HG03342 (cell line): ENCODE results near the gene BFSP2.
"Not testable (repeated sequence)": the region's sequence is repeated elsewhere in the genome, so short reads cannot be mapped to it uniquely, and the experiment has no call there.

Source experiments
- ATAC-seq: cut with Tn5 transposase; IDR thresholded peaks from one replicate; pipeline ENCODE4 v1.9.1; 2021; ENCODE audit warnings: mild to moderate bottlenecking, moderate library complexity; ENCODE audit not compliant: unreplicated experiment

BFSP2 gene

DNA sequence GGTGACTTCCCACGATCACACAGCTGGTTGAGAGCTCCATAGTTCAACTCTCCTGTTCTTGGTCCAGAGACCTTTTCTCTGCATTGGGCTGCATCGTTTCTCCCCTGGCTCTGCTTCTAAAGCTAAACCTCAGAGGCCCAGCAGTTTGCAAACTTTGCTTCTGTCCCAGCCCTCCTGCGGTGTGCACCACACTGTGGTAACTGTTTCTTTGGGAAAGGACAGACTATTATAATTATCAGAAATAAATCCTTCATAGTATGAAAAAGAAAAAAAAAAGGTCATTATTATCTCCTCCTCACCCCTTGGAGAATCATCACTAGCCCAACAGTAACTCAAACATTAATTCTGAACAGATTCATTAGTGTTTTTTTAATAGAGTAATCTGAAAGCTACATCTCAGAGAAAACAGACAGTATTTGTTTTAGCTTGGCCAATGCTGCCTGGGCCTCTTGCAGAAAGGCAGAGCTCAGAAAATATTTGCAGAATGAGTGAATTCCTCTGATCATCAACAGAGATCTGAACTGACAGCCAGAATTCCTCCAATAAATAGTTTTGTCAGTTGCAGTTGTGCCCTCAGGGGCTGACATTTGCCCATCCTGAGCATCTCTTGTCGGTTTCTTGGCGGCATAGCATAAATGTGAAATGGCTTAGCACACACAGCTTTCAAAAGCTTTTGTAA, 52.9 kb downstream of the BFSP2 start:
- no peak for ATAC-seq

GRCh38 chr3:133453383-133453782, 53.5 kb downstream of the BFSP2 start:
- no peak for ATAC-seq

DNA sequence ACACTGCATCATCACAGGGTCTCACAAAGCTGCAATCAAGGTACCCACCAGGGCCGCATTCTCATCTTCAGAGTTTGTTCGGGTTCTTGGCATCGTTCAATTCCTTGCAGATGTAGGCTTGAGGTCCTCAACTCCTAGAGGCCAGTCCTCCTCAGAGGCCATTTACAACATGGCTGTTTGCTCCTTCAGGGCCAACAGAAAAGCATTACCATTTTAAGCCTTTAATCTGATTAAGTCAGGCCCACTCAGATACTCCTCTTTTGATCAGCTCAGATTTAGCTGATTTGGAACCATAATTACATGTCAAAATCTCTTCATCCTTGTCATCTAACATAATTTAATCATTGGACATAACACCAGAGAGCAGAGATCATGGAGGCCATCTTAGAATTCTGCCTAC, 55.4 kb downstream of the BFSP2 start:
- no peak for ATAC-seq

- ATAC-seq = no peak
Measured at GRCh38 chr3:133455960-133456359, 56.1 kb downstream of the BFSP2 start.

GRCh38 chr3:133457025-133457424, 57.2 kb downstream of the BFSP2 start:
- ATAC-seq = no peak

- no peak for ATAC-seq
Measured at GRCh38 chr3:133457465-133458067, 57.7 kb downstream of the BFSP2 start.

DNA sequence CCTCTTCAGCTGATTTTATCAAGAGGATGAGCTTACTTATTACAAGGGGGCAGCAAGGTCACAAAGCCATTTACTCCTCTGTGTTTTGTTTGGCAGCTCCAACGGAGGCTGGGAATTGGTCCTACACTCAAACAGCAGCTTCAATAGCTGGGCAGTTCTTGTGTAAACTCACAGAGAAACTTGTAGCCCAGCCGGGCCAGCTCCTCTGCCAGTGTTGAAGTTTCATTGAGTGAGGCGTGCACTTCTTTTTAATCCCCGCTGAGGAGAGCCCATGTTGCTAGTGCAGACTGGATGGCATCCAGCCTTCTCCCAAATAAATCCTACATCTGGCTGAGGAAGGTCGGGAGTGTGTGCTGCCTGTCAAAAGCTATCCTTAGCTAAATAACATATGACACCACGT, 59.5 kb downstream of the BFSP2 start:
- ATAC-seq = no peak

- no peak for ATAC-seq
Measured at GRCh38 chr3:133460809-133461208, 61.0 kb downstream of the BFSP2 start.

- ATAC-seq = no peak
Measured at GRCh38 chr3:133461291-133461690, 61.4 kb downstream of the BFSP2 start.

GRCh38 chr3:133463347-133463860, 63.5 kb downstream of the BFSP2 start:
- ATAC-seq = no peak

GRCh38 chr3:133464573-133464972, 64.7 kb downstream of the BFSP2 start:
- no peak for ATAC-seq

- ATAC-seq = no peak
Measured at GRCh38 chr3:133466531-133467386, 66.9 kb downstream of the BFSP2 start.

DNA sequence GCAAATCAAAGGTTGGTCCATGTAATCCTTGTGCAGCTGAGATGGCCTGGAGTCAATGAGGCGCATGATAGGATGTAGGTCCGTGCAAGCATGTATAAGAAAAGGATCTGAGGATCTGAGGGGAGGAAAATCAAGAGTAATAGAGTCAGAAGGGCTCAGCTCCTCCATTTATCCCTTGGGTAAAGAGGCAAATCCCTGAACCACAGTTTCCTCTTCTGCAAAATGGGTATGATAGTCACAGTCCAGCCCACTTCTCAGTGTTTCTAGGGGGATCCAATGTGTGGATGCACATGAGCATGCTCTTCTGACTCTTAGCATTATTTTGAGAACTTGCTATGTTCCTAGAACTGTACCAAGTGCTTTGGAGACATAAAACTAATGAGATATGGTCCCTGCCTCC, 67.9 kb downstream of the BFSP2 start:
- ATAC-seq = no peak

GRCh38 chr3:133468251-133468721, 68.4 kb downstream of the BFSP2 start:
- no peak for ATAC-seq

DNA sequence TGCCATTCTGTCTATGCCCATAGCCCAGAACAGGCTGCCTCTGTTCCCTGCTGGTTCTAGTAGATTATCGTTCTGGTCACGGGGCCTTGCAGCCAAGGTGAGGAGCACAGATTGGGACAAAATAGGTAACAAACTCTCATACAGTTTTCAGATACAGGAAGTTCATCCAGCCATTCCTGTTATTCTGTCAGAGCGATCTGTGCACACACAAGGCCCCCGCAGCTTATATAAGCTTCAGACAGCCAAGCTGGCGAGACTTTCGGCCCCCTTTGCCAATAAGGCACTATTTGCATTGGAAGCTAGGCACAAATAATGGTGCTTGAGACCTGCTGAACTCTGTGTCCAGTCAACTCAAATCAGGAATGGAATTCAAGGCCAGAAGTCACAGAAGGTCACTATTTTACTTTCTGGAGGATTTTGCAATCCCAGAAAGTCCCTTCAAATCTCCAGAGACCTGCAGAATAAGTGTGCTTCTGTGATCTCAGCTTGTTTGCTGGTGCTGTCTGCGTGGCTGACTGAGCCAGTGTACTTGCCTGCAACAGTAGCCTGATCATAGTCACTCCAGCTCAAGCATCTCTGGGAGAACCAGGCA, 69.4 kb downstream of the BFSP2 start:
- ATAC-seq = no peak

DNA sequence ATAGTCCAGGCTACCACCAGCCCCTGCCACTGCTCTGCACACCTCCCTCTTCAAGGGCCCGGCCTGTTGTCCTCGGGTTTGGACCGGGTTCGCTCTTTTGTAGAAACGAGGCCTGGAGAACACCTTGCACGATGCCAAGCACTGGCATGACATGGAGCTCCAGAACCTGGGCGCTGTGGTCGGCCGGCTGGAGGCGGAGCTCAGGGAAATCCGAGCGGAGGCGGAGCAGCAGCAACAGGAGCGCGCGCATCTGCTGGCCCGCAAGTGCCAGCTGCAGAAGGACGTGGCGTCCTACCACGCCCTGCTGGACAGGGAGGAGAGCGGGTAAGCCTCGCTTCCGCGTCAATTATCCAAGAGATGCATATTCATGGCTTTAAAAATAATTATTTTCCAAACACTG, 72.4 kb downstream of the BFSP2 start:
- no peak for ATAC-seq

- ATAC-seq = no peak
Measured at GRCh38 chr3:133472889-133473288, 73.0 kb downstream of the BFSP2 start.

DNA sequence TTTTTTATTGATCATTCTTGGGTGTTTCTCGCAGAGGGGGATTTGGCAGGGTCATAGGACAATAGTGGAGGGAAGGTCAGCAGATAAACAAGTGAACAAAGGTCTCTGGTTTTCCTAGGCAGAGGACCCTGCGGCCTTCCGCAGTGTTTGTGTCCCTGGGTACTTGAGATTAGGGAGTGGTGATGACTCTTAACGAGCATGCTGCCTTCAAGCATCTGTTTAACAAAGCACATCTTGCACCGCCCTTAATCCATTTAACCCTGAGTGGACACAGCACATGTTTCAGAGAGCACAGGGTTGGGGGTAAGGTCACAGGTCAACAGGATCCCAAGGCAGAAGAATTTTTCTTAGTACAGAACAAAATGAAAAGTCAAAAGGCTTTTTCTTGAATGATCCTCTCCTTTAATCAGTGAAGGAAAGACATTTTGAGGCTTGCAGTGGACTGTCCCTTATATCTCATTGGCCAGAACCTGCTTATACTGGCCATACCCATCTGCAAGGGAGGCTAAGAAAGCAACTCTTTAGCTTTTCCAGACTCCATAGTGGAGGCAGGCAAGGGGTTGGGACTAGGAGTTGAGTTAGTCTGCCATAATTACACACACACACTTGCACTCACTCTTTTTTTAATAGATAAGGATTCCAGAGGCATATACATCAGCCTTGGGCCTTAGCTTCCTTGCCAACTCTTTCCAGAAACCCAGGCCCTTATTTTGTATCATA, 73.8 kb downstream of the BFSP2 start:
- ATAC-seq = not testable (repeated sequence)

- no peak for ATAC-seq
Measured at GRCh38 chr3:133474251-133474801, 74.5 kb downstream of the BFSP2 start.

- no peak for ATAC-seq
Measured at GRCh38 chr3:133474817-133475216, 75.0 kb downstream of the BFSP2 start.
